NCI-H187 (cell line): Measurements from ENCODE around the gene CMSS1.
"Not testable (repeated sequence)": the region's sequence is repeated elsewhere in the genome, so short reads cannot be mapped to it uniquely, and the experiment has no call there.

ENCODE experiments used
- DNase-seq, 2 experiments: peaks; one replicate each; lab custom pipeline; 2025; lab: John Stamatoyannopoulos, UW

Gene CMSS1

DNA sequence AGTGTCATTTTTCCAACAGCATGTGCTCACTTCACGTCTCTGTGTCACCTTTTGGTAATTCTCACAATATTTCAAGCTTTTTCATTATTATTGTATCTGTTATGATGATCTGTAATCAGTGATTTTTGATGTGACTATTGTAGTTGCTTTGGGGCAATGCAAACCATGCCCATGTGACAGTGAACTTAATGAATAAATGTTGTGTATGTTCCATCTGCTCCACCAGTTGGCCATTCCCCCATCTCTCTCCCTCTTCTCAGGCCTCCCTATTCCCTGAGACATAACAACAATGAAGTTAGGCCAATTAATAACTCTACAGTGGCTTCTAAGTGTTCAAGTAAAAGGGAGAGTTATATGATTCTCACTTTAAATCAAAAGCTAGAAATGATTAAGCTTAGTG is 410.6 kb downstream of the CMSS1 start:
- no peak for DNase-seq

DNA sequence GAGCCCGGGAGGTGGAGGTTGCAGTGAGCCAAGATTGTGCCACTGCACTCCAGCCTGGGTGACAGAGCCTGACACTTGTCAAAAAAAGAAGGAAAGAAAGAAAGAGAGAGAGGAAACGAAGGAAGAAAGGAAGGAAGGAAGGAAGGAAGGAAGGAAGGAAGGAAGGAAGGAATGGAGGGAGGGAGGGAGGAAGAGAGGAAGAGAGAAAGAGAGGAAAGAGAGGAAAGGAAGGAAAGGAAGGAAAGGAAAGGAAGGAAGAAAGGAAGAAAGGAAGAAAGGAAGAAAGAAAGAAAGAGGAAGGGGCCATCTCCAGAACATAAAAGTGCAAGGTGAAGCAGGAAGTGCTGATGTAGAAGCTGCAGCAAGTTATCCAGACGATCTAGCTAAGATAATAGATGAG is 411.5 kb downstream of the CMSS1 start:
- DNase-seq, result not testable (repeated sequence)

DNA sequence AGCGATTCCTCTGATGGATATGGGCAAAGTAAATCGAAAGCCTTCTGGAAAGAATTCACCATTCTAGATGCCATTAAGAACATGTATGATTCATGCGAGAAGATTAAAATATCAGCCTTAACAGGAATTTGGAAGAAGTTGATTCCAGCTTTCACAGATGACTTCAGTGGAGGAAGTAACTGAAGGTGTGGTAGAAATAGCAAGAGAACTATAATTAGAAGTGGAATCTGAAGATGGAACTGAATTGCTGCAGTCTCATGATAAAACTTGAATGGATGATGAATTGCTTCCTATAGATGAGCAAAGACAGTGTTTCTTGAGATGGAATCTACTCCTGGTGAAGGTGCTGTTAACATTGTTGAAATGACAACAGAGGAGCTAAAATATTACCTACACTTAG is 413.0 kb downstream of the CMSS1 start:
- DNase-seq, result no peak
